Ovary (tissue), 9 donors: Measurements from ENCODE around the gene TCF4. TPM values are rescaled to one million over a fixed set of nuclear protein-coding genes. Genes with fewer than 3 reads are reported as not detected.

Source experiments
- DNase-seq, 5 donors: peaks; one replicate each; pipeline ENCODE4 v3.0.0-alpha.2; 2019 to 2020
- H3K27ac ChIP-seq, 2 donors: fragments of 200-600 bp; one replicate each; pipeline versions ENCODE4 v1.5.1 to v1.8.0; 2019 to 2022
- H3K27me3 ChIP-seq: fragments of 200-600 bp; one replicate; pipeline ENCODE4 v1.8.0; 2022
- H3K36me3 ChIP-seq: fragments of 200-600 bp; sonication (generic); one replicate; pipeline ENCODE4 v1.5.1; 2019
- H3K4me1 ChIP-seq: one replicate; pipeline ENCODE4 v1.8.1; 2013; ENCODE audit warnings: mild to moderate bottlenecking, moderate library complexity; ENCODE audit not compliant: insufficient read depth
- H3K4me3 ChIP-seq: fragments of 200-600 bp; sonication (generic); one replicate; pipeline ENCODE4 v1.5.1; 2017
- H3K9me3 ChIP-seq, 2 donors: fragments of 200-600 bp in 1 of 2; sonication (generic) in 1 of 2; one replicate each; pipeline versions ENCODE4 v1.5.1 to v1.8.1; 2013 to 2019; ENCODE audit warnings: mild to moderate bottlenecking in 1 of 2, moderate library complexity in 1 of 2
- EP300 ChIP-seq: sonication (generic); formaldehyde crosslinking; IDR thresholded peaks from one replicate; pipeline ENCODE4 v1.6.1; 2017; ENCODE audit warnings: antibody characterized with exemption
- POLR2A ChIP-seq: fragments of 450-650 bp; IDR thresholded peaks from one replicate; pipeline ENCODE4 v1.6.1; 2017; ENCODE audit warnings: antibody characterized with exemption, mild to moderate bottlenecking, moderate library complexity
- WGBS, 3 donors: extraction: QIAGEN DNeasy Blood & Tissue Kit in 1 of 3; methylation state at CpG; one replicate each; pipeline versions ENCODE4 v1.1.5 to v1.1.7; 2013 to 2017; 5-methylcytosine and 5-hydroxymethylcytosine counted together
- intact Hi-C, 4 donors: fragments of 100-400 bp; cut with DNase I; formaldehyde crosslinking; loops; one replicate each; pipeline versions ENCODE4 v1.11.0 to v1.15.1; 2022 to 2023
- polyA plus RNA-seq, 2 donors: library from polyadenylated mRNA; stranded (reverse); fragments of 200-250 nt in 1 of 2; fragments of 350-450 nt in 1 of 2; fragmentation: Illumina TruSeq in 1 of 2; extraction: RNeasy Lipid Tissue Mini Kit (QIAGEN cat#74804) in 1 of 2; gene quantifications; one replicate each; pipeline ENCODE4 v1.2.3, GENCODE V29; 2013 to 2014
- total RNA-seq, 7 donors: library from RNA; depleted of rRNA in 2 of 7; stranded (reverse); fragments of >200 nt in 2 of 7; fragmentation: NEBNext Ultra II Directional in 3 of 7; extraction: Animal tissue kit (Norgen Biotek cat#: 25700) in 3 of 7; gene quantifications; one replicate each; pipeline versions ENCODE4 v1.1.0 to v1.2.4, GENCODE V29; 2016 to 2023
- TF ChIP-seq, protein P1 (sequence below), 3 donors: fragments of 450-650 bp in 2 of 3; fragments of 200-600 bp in 1 of 3; IDR thresholded peaks; one replicate each; pipeline versions ENCODE4 v1.5.1 to v1.8.0; 2016 to 2022; ENCODE audit warnings: antibody characterized with exemption in 3 of 3, mild to moderate bottlenecking in 1 of 3
- donor health status: DM: no; HTN: no; CAD: no; lungs with moderate emphysema.
- donor health status: DM: no; HTN: no; CAD: no.
- donor health status: Bipolar disorder and iron deficiency.
- donor health status: DM: yes; HTN: yes; CAD: no.
- donor health status: DM: no; HTN: no; CAD: no.
- donor health status: DM: yes; HTN: yes; CAD: no.

The TCF4 gene
- total and polyA plus RNA-seq, 9 donors, result 36.5 to 131 (median 112) TPM

DNA sequence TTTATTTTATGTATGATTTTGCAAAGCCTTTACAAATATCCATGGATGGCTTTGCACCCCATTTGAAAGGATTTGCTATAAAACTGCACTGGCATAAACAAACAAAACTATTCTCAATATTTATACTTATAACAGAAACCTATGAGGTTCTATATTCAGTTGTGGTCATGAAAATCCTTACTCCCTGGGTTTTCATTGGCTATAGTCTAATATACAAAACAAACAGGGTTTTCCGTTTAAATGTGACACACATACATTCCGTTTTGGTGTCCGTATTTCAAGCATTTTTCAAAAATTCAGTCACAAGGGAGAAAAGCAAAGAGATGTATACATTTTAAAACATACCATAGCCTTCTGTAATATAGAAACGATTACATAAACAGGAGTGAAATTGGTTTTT is 100.0 kb downstream of the TCF4 start:
- Histone ChIP-seq H3K36me3 (no peaks in the 10 kb centered on the region), H3K27me3 (no peaks in the 10 kb centered on the region), H3K27ac (no peak overlapping the region), H3K4me1 (peaks cover 2% of the 10 kb centered on the region), H3K4me3 (no peak overlapping the region), H3K9me3 (no peaks in the 10 kb centered on the region)
- 73 to 81% (median 76%) methylated on average over 4 of the region's 4 CpGs for WGBS, 3 donors
- no peak for TF ChIP-seq POLR2A
- TF ChIP-seq EP300, result no peak
- TF ChIP-seq, protein P1, sequence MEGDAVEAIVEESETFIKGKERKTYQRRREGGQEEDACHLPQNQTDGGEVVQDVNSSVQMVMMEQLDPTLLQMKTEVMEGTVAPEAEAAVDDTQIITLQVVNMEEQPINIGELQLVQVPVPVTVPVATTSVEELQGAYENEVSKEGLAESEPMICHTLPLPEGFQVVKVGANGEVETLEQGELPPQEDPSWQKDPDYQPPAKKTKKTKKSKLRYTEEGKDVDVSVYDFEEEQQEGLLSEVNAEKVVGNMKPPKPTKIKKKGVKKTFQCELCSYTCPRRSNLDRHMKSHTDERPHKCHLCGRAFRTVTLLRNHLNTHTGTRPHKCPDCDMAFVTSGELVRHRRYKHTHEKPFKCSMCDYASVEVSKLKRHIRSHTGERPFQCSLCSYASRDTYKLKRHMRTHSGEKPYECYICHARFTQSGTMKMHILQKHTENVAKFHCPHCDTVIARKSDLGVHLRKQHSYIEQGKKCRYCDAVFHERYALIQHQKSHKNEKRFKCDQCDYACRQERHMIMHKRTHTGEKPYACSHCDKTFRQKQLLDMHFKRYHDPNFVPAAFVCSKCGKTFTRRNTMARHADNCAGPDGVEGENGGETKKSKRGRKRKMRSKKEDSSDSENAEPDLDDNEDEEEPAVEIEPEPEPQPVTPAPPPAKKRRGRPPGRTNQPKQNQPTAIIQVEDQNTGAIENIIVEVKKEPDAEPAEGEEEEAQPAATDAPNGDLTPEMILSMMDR (IDR thresholded peaks at IDR 0.05), result no peak
- intact Hi-C loops, result no loop called here
- DNase-seq, result no peak

DNA sequence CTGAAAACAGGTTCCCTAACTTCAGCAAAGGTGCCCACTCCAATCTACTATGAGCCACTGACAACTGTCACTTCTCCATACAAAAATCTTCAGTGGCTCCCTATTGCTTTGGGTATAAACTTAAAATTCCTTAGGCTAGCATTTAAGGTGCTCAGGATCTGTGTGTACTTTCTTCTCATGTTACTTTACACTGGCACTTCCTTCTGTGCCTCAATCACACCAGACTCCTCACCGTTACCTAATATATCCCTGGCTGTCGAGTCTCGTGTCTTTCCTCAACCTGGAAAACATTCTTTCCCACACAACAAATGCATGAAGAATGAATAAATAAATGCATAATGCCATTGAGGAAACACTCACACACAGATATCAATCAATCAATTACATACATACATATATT is 101.1 kb downstream of the TCF4 start:
- Histone ChIP-seq H3K27ac (no peak overlapping the region), H3K4me1 (peaks cover 2% of the 10 kb centered on the region), H3K9me3 (no peaks in the 10 kb centered on the region), H3K4me3 (no peak overlapping the region), H3K27me3 (no peaks in the 10 kb centered on the region), H3K36me3 (no peaks in the 10 kb centered on the region)
- WGBS, 3 donors, result 97 to 98% (median 97%) methylated on average over 3 of the region's 3 CpGs
- intact Hi-C loops, result no loop called here
- no peak for DNase-seq
- TF ChIP-seq EP300 (no peak), POLR2A (no peak)
- TF ChIP-seq, protein P1 (IDR thresholded peaks at IDR 0.05), result no peak

DNA sequence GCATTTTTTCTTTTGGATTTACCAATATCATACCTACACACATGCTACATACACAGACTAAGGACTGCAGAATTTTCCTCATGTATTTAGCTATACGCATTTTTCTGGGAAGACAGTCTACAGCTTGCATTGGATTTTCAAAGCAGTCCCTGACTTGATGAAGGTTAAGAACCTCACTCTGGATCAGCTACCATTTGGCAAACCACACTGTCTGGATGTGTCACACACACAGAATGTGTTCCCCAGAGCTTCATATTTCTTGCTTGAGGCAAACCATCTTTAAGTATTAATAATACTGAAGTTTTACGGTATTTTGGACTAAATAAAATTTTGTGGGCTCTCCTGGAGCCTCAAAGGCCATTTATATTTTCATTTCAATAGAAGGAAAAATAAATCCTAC is 102.3 kb downstream of the TCF4 start:
- H3K4me3 ChIP-seq, result no peak overlapping the region
- WGBS, 3 donors, result 69 to 95% (median 73%) methylated on average over 2 of the region's 2 CpGs
- intact Hi-C loops, result no loop called here

DNA sequence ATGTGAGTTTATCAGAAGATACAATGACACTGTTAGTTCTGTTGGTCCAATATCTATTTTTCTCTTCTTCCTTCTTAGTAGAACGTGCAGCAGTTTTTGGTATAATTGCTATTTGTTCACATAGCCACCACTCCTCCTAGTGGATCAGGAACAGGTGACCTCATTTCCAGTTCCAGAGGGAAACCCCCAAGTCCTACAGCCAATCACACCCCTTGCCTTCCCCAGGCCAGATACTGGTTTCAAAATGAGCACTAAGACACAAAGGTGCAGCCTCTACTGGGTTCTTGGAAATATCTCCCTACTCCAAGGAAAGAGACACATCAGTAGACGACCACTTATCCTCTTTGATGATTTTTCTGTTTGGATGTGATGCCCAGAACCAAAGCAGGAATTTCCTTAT is 103.2 kb downstream of the TCF4 start:
- H3K4me1 ChIP-seq, result peaks cover 2% of the 10 kb centered on the region
- H3K9me3 ChIP-seq, result no peaks in the 10 kb centered on the region
- no peak overlapping the region for H3K4me3 ChIP-seq
- H3K36me3 ChIP-seq, result no peaks in the 10 kb centered on the region
- no peak for TF ChIP-seq EP300
- TF ChIP-seq, protein P1 (IDR thresholded peaks at IDR 0.05), result no peak
- no peak for TF ChIP-seq POLR2A
- DNase-seq, result no peak
- intact Hi-C loops, result no loop called here
- H3K27ac ChIP-seq, result no peak overlapping the region
- no peaks in the 10 kb centered on the region for H3K27me3 ChIP-seq
- 84 to 89% (median 89%) methylated on average over 2 of the region's 2 CpGs for WGBS, 3 donors

More for the DNA sequence above, 102.3 kb downstream of the TCF4 start:
- no peaks in the 10 kb centered on the region for H3K27me3 ChIP-seq
- H3K36me3 ChIP-seq, result no peaks in the 10 kb centered on the region
- no peak for DNase-seq
- H3K27ac ChIP-seq, result no peak overlapping the region
- TF ChIP-seq, protein P1 (IDR thresholded peaks at IDR 0.05), result no peak
- TF ChIP-seq POLR2A (no peak), EP300 (no peak)
- peaks cover 2% of the 10 kb centered on the region for H3K4me1 ChIP-seq
- no peaks in the 10 kb centered on the region for H3K9me3 ChIP-seq
